ENCODE results near the gene TMEM40.
"Not testable (repeated sequence)": the region's sequence is repeated elsewhere in the genome, so short reads cannot be mapped to it uniquely, and the experiment has no call there.

The TMEM40 gene, protein sequence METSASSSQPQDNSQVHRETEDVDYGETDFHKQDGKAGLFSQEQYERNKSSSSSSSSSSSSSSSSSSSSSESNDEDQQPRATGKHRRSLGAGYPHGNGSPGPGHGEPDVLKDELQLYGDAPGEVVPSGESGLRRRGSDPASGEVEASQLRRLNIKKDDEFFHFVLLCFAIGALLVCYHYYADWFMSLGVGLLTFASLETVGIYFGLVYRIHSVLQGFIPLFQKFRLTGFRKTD

DNA sequence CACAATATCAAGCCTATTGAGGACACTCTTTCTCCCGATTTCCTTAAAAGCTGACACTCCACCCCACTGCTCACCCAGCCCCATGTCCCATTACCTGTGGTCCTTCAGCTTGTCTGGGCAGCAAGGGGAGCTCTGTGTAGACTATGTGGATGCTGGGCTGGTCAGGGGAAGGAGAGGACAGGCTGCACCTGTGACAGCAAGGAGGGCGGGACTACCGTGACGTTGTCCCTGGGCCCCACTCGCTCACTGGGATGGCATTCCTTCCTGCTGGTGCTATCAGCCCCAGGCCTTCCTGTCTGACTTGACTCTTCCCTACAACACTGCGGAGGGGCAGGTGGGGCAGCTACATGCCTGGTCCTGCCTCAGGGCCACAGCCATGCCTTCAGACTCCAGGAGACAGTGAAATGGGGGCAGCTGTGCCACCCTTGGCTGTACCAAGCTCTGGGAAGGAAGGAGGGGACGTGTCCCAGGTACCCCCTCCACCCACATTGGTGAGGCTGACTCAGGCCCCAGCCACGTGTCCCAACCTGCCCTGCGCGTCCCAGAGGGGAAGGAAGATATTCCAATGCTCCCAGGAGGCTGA lies at the start of gene TMEM40:
TSS of gene TMEM40 (minus strand) at position 163 of the 583 bp plus-strand sequence. CDS start 9,427 bp downstream, outside the sequence.
- DNase-seq (ENCODE audit: low read depth, low spot score) = no peak

DNA sequence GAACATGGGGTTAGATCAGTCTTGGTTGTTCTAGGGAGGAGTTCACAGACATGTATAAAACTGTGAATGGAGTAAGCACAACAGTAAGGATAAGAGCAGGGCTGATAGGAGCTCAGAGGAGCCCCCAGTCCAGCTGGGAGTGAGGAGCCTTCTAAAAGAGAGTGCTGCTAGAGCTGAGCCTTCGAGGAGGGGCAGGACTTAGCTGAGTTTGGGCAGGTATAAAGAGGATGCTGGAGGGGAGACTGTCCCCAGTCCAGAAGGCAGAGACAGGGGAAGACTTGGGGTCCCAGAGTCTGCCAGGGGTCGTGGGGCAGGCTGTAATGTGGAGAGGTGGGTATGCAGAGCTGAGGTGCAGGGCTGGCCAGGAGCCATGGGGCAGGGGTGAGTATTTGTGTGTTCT lies 49.5 kb upstream of the TMEM40 start:
- no peak for DNase-seq (ENCODE audit: low read depth, low spot score)

DNA sequence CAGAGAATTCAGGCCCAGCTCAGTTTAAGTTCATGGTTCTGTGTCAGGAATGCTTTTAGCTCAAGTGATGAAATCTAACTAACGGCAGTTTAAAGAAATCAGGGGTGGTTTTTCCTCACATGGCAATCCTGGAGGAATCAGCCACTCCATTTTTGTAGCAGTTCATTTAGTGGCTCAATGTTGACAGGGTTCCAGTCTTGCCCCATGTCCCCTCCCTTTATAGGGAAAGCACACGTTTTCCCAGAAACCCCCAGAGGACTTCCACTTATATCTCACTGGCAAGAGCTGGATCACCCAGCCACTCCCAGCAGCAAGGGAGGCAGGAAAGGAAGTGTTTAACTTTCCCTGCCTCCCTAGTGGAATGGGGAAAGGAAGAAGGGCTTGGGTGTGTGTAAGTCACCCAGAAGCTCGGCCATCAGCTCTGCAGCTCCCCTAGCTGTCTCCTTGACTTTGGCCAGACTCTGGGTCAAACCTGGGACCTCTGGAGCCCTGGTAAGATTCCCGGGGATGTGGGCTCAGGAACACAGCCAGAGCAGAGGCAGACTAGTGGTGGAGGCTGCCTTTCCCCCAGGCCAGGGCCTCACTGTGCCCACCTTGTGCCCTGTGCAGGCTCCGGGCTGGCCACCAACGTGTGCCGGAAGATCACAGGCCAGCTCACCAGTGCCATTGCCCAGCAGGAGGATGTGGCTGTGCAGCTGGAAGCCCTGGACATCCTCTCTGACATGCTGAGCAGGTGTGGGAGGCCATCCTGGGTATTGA lies 48.7 kb upstream of the TMEM40 start:
- DNase-seq (ENCODE audit: low read depth, low spot score) = no peak

DNA sequence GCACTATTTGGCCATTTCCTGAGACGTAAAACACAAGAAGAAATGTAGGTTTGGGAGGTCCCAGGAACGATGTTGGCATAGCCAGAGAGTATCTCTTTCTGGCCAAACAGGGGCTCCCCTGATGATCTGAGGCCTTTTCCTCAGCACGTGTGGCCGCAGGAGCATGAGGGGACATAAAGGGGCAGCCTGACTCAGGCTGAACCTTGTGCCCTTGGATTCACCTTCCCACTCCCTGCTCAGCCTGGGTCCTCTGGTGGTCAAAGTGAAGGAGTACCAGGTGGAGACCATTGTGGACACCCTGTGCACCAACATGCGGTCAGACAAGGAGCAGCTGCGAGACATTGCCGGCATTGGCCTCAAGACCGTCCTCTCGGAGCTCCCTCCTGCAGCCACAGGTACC lies 48.0 kb upstream of the TMEM40 start:
- DNase-seq (ENCODE audit: low read depth, low spot score) = no peak

DNA sequence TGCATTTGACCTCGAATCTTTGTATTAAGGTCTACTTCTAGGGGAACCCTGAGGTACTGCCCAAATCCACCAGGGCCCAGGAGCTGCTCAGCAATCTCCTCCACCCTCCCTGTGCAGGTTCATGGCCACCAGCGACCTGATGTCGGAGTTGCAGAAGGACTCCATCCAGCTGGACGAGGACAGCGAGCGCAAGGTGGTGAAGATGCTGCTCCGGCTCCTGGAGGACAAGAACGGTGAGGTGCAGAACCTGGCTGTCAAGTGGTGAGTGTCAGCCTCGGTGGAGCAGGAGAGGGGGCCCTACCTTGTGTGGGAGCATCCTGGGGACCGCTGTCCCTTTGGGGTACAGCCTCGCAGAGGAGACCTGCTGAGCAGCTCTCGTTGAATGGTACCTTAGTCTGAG lies 44.3 kb upstream of the TMEM40 start:
- no peak for DNase-seq (ENCODE audit: low read depth, low spot score)

DNA sequence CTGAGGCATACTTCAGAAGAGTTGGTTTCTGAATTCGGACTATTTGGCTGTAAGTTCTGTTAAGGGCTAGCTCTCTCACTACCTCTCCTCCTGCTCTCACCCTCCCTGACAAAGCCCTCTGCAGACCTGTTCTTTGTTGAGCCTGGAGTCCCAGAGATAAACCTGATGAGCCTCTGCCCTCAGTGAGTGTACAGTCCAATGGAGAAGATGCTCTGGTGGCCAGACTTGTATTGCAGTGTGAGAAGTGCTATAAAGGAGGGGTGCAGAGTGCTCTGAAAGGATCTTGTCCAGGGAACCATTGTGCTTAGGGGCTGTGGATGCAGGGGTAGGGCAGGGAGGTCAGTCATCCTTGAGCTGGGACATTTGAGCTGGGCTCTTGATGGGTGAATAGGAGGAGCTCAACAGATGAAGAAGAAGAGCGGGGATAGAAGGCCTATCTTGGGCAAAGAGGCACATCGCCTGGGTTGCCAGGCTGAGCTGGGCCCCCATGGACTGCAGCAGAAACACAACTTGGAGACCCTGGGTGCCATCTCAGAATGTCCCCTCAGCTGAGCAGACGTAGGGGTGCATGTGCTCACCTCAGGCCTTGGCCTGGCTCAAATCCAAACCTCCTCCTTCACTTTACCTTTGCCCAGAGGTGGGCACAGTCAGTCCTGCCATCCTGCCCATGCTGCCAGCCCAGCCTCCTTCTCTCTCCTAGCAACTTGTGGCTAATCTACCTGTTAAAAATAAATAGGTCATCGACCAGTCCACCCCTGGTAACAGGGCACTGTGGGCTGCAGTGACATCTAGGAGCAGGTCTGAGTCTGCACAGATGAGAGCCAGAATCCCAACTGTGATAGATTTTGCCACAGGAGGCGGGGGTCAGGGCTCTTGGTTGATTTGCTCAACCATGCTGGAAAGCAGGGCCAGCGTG lies 40.7 kb upstream of the TMEM40 start:
- DNase-seq (ENCODE audit: low read depth, low spot score) = no peak

DNA sequence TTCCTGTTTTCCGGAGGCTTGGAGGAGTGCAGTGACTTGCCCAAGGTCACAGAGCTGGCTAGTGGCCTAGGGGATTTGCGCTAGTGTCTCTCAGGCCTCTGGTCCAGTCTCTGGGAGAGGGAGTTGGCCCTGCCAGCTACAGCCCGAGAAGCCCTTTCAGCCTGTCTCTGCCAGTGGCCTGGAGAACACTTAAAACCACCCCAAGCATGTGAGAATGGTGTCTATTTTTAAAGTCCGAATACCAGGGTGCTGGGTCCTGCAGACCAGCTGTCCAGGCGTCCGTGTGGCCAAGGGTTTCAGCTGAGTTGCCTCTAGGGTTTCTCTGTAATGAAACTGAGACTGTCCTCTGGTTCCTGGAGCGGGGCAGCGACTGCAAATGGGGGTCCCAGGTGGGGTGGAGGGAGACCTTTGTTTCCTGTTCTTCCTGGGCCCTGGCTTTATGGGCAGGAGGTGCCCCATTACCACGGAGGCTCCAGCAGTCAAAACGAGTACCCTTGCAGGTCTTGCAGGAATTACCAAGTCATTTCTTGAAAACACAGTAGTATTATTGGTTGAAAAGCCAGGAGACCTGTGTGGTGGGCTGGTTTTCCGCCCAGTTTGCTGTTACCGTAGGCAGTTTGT lies 39.6 kb upstream of the TMEM40 start:
- DNase-seq (ENCODE audit: low read depth, low spot score) = no peak

DNA sequence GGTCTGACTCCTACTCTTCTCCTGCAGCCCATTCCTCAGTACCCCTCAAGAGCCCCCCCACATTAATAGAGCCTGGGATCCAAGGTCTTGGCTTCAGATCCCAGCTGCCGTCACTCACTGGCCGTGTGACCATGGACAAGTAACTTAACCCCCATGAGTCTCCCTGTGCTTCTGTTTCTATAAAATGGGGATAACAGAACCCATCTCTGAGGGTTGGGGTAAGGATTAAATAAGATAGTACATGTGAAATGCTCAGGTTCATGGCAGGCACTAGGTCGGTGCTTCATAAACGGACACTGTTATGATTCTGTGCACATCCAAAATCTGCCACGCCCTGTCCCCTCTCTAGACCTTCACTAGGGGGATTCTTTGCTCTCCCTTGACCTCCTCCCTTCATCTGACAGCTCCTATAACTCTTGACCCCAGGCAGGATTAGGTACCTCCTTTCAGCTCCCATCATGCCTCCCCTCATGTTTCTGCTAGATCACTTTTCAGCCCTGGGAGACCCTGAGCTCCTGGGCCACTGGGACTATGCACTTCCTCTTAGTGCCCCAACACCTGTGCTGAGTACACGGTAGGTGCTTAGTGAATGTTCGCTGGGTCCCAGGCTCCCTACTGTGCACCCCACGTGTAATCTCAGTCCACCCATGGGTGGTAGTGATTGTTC lies 39.0 kb upstream of the TMEM40 start:
- DNase-seq (ENCODE audit: low read depth, low spot score) = no peak

DNA sequence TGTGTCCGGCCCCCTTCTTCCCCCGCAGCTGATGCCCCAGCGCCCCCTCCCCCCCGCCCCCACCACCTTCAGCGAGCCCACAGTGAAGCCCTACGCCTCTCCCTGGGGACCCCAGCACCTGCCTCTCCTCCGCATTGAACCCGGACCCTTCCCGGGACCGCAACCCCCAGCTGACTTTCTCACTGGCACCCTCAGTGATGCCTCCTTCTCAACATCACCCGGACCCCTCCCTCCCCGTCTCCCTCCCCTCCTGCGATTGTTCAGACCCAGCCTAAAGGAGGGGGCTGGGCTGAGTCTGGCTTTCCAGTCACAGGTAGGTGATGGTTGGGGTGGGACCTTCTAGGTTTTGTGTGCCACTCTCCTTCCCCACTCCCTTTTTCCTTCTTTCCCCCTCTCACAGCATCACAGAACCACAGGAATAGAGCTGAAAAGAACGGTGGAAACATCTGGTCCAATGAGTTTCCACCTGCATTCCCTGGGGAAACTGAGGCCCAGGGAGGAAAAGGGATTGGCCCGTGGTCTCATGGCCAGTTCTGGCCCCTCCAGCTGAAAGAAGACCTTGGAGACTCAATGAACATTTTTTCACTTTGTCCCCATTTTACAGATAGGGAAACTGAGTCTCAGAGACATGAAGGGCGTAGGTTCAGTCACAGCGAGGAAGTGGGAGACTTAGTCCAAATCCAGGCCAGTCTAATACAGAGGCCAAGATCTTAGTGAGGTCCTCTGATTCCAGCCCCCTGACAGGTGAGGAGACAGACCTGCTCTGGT lies 38.2 kb upstream of the TMEM40 start:
- DNase-seq (ENCODE audit: low read depth, low spot score) = no peak

DNA sequence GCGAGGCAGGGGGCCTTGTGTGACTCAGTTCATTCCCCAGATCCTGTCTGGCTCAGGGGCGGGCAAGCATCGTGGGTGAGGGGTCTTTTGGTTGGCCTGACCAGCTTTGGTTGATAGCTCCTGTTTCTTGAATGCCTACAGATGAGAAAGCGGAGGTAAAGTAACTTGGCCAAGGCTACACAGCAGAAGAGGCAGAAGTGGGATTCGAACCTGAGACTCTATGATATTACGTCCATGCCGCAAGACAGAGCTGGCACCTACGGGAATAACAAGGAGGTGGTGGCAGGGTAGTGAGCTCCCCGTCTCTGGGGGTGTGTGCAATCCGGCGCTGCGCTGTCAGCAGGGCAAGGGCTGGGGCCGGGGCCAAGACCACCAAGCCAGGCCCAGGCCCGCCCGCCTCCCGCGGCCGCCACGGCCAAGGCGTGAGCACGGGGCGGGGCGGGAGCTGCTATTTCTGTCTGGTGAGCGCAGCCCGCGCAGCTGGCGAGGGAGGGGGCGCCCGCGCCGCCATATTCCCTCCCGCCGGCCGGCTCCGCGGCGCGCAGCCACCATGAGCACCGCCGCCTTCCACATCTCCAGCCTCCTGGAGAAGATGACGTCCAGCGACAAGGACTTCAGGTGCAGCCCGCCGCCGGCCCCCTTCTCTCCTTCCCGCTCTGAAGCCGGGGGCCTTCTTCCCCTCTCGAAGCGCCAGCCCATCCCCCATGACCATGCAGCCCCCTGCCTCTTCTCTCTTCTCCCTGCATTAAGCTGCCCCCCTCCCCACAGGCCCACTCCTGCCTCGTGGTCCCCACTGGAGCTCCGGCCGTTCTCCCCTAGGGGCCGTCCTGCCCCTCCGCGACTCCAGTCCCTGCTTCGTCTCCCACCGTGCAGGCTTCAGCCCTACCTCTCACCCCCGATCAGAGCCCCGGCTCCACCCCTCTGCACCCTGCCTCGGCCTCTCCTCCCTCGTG lies 37.4 kb upstream of the TMEM40 start, which contains the start of gene CAND2:
TSS of gene CAND2 (plus strand) at position 510 of the 953 bp plus-strand sequence. CDS start at position 551, 41 bp downstream.
- DNase-seq (ENCODE audit: low read depth, low spot score) = no peak

DNA sequence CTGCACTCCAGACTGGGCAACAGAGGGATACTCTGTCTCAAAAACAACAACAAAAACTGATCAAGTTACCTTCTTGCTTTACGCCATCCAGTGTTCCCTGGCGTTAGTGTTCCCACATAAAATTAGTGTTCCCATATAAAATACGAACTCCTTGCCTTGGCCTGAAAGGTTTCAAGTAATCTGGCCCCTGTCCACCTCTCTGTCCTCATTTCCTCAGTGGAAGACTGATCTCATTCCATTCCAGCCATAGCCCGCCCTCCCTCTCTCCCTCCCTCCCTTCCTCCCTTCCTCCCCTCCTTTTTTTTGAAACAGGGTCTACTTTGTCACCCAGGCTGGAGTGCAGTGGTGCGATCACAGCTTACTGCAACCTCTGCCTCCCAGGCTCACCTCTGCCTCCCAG lies 34.6 kb upstream of the TMEM40 start:
- no peak for DNase-seq (ENCODE audit: low read depth, low spot score)

DNA sequence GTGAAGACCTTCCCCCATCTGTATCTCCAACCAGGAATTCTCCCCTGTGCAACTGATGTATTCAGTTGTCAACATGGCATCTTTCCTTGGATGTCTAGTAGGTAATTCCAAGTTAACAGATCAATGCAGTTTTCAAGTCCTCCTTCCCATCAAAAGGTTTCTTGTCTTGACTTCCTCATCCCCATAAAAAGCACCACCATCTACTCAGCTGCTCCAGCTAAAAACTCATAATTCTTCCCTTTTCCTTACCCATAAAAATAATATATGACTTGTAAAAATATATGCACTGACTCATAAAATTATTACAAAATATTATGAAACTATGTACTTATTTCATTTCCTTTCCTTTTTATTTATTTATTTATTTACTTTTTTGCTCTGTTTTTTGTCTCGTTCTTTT lies 32.4 kb upstream of the TMEM40 start:
- no peak for DNase-seq (ENCODE audit: low read depth, low spot score)

DNA sequence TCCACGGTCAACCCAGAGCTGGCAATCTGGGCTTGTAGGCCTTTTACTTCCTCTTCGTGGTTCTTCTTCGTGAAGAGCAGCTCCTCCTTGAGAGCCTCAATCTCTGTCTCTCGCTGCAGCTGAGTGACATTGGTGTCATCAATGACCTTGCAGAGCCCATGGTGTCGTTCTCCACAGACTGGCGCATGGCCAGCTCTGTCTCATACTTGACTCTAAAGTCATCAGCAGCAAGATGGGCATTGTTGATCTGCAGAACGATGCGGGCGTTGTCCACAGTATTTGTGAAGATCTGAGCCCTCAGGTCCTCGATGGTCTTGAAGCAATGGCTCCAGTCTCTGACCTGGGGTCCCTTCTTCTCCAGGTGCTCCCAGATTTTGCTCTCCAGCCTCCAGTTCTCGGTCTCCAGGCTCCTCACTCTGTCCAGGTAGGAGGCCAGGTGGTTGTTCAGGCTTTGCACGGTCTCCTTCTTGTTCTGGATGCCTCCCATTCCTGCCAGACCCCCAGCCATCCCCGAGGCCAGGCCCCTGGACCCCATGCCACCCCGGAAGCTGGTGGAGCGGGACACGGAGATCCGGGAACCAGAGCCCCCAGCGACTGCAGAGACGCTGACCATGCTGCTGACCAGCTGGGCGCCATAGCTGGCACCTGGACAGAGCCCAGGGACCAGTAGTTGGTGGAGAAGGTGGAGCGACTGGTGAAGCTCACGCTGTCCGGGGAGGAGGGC lies 29.1 kb upstream of the TMEM40 start:
- not testable (repeated sequence) for DNase-seq (ENCODE audit: low read depth, low spot score)

DNA sequence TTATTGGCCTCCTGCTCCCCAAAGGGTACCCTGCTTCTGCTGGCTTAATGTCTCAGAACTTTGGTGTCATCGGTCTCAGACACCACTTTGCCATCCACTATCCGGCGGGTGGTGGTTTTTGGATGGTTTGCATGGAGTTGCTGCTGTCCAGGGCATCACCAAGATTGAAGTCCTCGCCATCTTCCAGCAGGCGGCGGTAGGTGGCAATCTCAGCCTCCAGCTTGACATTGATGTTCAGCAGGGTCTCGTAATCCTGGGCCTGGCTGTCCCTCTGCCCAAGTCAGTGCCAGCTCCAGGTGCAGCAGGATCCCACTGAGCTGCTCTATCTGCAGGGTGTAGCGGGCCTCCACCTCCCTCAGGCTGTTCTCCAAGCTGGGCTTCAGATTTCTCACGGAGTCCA lies 28.3 kb upstream of the TMEM40 start:
- DNase-seq (ENCODE audit: low read depth, low spot score) = peak; percentile 18

DNA sequence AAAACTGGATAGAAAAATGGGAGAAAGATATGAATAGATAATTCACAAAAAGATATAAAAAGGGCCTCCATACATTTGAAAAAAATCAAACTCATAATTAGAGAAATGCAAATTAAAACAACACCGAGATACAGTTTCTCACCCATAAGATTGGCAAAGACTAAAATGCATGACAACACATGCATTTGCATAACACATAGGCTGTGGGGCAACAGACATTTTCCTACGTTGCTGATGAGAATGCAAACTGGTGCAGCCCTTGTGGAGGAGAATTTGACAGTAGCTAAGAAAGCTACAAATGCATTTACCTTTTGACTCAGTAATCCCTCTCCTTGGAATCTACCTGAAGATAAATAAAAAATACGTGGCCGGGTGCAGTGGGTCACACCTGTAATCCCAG lies 26.0 kb upstream of the TMEM40 start:
- DNase-seq (ENCODE audit: low read depth, low spot score) = no peak

DNA sequence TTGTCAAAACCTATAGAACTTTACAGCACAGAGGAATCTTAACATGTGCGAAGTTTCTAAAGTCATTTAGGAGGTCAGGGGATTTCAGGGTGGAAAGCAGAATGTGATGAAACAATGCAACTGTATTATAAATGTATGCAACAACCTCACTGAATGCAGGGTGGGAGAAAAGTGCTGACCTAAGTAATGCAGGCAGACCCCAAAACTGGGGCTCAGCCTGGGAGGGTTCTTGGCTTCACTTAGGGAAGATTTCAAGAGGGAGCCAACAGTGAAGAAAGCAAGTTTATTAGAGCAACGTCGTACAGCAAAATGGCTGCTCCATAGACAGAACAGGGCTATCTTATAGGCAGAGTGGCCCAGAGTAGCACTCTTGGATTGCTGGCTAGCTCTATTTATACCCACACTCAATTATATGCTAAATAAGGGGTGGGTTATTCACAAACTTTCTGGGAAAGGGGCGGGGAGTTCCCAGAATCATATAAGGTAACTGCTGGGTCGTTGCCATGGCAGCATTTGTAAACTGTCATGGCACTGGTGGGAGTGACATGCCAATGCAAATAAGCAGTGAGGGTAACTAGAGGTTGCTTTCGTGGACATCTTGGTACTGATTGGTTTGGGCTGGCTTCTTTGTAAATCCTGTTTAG lies 23.2 kb upstream of the TMEM40 start:
- no peak for DNase-seq (ENCODE audit: low read depth, low spot score)

DNA sequence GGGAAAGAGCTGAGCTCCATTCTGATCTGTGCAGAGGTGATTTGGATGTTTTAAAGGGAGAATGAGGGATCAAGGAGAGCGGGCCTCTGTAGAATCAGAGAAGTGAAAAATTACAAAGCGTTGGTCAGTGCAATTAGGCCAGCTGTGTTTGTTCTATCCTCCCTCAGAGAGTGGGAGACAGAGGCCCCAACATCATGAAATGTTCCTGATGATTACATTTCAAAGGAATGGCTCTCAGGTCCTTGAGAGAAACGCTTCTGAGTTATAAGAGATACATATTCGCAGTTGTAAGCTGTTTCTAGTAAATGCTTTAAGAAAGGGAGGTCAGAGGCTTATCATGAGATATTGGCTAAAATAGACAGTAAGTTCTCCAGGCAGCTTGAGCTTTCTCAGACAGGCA lies 21.7 kb upstream of the TMEM40 start:
- no peak for DNase-seq (ENCODE audit: low read depth, low spot score)

DNA sequence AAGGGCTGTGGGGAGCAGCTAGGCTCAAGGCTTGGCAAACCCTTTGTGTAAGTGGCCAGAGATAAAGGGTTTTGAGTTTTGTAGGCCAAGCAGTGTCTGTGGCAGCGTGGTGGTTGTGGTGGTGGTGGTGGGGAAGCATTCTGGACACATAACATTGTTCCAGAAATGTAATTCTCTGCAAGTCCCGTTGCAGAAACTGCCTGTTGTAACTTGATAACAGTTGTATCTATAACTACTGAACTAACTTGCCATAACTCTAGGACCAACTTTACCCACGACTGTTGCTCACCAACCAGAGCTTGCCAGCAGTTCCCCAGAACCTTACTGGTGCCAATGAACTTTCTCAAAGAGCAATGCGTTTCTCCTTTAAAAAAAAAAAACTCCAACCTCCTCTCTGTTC lies 18.1 kb upstream of the TMEM40 start:
- DNase-seq (ENCODE audit: low read depth, low spot score) = no peak
